HepG2 (cell line): Measurements from ENCODE around the gene SLC48A1. TPM values are rescaled to one million over a fixed set of nuclear protein-coding genes. Genes with fewer than 3 reads are reported as not detected.

Source experiments
- ARID5B ChIP-seq: IDR thresholded peaks from 2 replicates; pipeline ENCODE4 v1.4.0; 2020; ENCODE audit warnings: mild to moderate bottlenecking, missing genetic modification reagents
- ARNTL ChIP-seq: sonication (generic); formaldehyde crosslinking; IDR thresholded peaks from 2 replicates; pipeline ENCODE4 v1.4.0; 2020; ENCODE audit warnings: mild to moderate bottlenecking, missing genetic modification reagents
- CEBPG ChIP-seq: IDR thresholded peaks from 2 replicates; pipeline ENCODE4 v1.6.1; 2016
- ELF1 ChIP-seq: sonication (generic); formaldehyde crosslinking; IDR thresholded peaks from 2 replicates; pipeline ENCODE4 v1.4.0; 2020; ENCODE audit warnings: missing genetic modification reagents
- GATAD2A ChIP-seq: IDR thresholded peaks from 2 replicates; pipeline ENCODE4 v1.6.1; 2016
- GZF1 ChIP-seq: sonication (generic); formaldehyde crosslinking; IDR thresholded peaks from 2 replicates; pipeline ENCODE4 v1.5.1; 2020; ENCODE audit warnings: mild to moderate bottlenecking, missing genetic modification reagents
- NFAT5 ChIP-seq: sonication (generic); formaldehyde crosslinking; IDR thresholded peaks from 2 replicates; pipeline ENCODE4 v1.4.0; 2020; ENCODE audit warnings: missing genetic modification reagents
- REL ChIP-seq: sonication (generic); formaldehyde crosslinking; conservative IDR thresholded peaks from 2 replicates; pipeline ENCODE4 v1.8.0; 2022; ENCODE audit warnings: mild to moderate bottlenecking, missing genetic modification reagents, moderate library complexity
- TEF ChIP-seq: sonication (generic); formaldehyde crosslinking; IDR thresholded peaks from 2 replicates; pipeline ENCODE4 v1.5.0; 2020; ENCODE audit warnings: missing genetic modification reagents
- ZNF142 ChIP-seq: sonication (generic); formaldehyde crosslinking; IDR thresholded peaks from 2 replicates; pipeline ENCODE4 v1.4.0; 2020; ENCODE audit warnings: missing genetic modification reagents
- ZNF737 ChIP-seq: sonication (generic); formaldehyde crosslinking; IDR thresholded peaks from 2 replicates; pipeline ENCODE4 v1.5.0; 2020; ENCODE audit warnings: missing genetic modification reagents, mild to moderate bottlenecking, borderline replicate concordance
- polyA plus RNA-seq, 8 experiments: library from polyadenylated mRNA; depleted of rRNA in 3 of 8; stranded (reverse) in 7 of 8; unstranded in 1 of 8; fragments of >200 nt; fragmentation: Illumina TruSeq in 4 of 8; extraction: Trizol in 4 of 8; gene quantifications; 2 replicates each; pipeline versions ENCODE4 v1.2.1 to v1.2.3, GENCODE V29; 2011 to 2016; ENCODE audit warnings: low read depth in 4 of 8, missing spikeins in 1 of 8, mixed read lengths in 1 of 8; ENCODE audit not compliant: insufficient read depth in 1 of 8
- total RNA-seq, 5 experiments: library from RNA; depleted of rRNA; stranded (reverse); fragments of >200 nt; fragmentation: Illumina TruSeq; extraction: Trizol; gene quantifications; 2 replicates each; pipeline ENCODE4 v1.2.3, GENCODE V29; 2016; ENCODE audit warnings: low read depth in 1 of 5
- TF ChIP-seq, protein P1 (sequence below): sonication (generic); formaldehyde crosslinking; IDR thresholded peaks from 2 replicates; pipeline ENCODE4 v1.8.0; 2022; ENCODE audit warnings: missing genetic modification reagents, mild to moderate bottlenecking, borderline replicate concordance

The SLC48A1 gene
- total and polyA plus RNA-seq, 2 of the 13 experiments (the other 11 are each of a cell fraction or from before 2014, with no cell fraction given), result 2.2 to 3.7 TPM

GRCh38 chr12:47770086-47770726 is 2.8 kb upstream of the SLC48A1 start (continued):
- no peak for TF ChIP-seq NFAT5 (CRISPR knock-in tag)
- peak; percentile 41; the same call in 1 of the 2 replicates for TF ChIP-seq GATAD2A (CRISPR knock-in tag)
- TF ChIP-seq, protein P1, sequence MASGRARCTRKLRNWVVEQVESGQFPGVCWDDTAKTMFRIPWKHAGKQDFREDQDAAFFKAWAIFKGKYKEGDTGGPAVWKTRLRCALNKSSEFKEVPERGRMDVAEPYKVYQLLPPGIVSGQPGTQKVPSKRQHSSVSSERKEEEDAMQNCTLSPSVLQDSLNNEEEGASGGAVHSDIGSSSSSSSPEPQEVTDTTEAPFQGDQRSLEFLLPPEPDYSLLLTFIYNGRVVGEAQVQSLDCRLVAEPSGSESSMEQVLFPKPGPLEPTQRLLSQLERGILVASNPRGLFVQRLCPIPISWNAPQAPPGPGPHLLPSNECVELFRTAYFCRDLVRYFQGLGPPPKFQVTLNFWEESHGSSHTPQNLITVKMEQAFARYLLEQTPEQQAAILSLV, result no peak
- TF ChIP-seq ARNTL, result no peak
- no peak for TF ChIP-seq ZNF737 (CRISPR knock-in tag)
- no peak for TF ChIP-seq ZNF142 (CRISPR knock-in tag)
- no peak for TF ChIP-seq REL (CRISPR knock-in tag)
- TF ChIP-seq GZF1 (CRISPR knock-in tag), result no peak
- TF ChIP-seq CEBPG (CRISPR knock-in tag), result peak; percentile 98
- peak; percentile 83; the same call in 1 of the 2 replicates for TF ChIP-seq TEF (CRISPR knock-in tag)
- peak; percentile 49 for TF ChIP-seq ARID5B (CRISPR knock-in tag)
- TF ChIP-seq ELF1 (CRISPR knock-in tag), result no peak
